ACC112 (cell line): ENCODE data around the gene CERS6.
"Not testable (repeated sequence)": the region's sequence is repeated elsewhere in the genome, so short reads cannot be mapped to it uniquely, and the experiment has no call there.

Source experiments
- H2AFZ ChIP-seq: fragments of 200-600 bp; sonication (generic); one replicate; pipeline ENCODE4 v1.6.0; 2017; ENCODE audit warnings: antibody characterized with exemption, low read length; ENCODE audit not compliant: unreplicated experiment
- H3K27ac ChIP-seq: fragments of 200-600 bp; sonication (generic); 2 replicates; pipeline ENCODE4 v1.5.1; 2014; ENCODE audit warnings: low read depth, mild to moderate bottlenecking, antibody characterized with exemption, low read length, moderate library complexity
- H3K27me3 ChIP-seq: fragments of 200-600 bp; sonication (generic); 2 replicates; pipeline ENCODE4 v1.6.1; 2014; ENCODE audit warnings: mild to moderate bottlenecking, antibody characterized with exemption, low read length, moderate library complexity, mixed read lengths; ENCODE audit not compliant: insufficient read depth
- H3K36me3 ChIP-seq: fragments of 200-600 bp; sonication (generic); 2 replicates; pipeline ENCODE4 v1.6.1; 2016; ENCODE audit warnings: mild to moderate bottlenecking, antibody characterized with exemption, low read length, moderate library complexity, mixed read lengths; ENCODE audit not compliant: insufficient read depth
- H3K4me1 ChIP-seq: fragments of 200-600 bp; sonication (generic); one replicate; pipeline ENCODE4 v1.6.1; 2016; ENCODE audit warnings: low read length, mixed read lengths; ENCODE audit not compliant: insufficient read depth, unreplicated experiment, control insufficient read depth
- H3K4me3 ChIP-seq: fragments of 200-600 bp; sonication (generic); 2 replicates; pipeline ENCODE4 v1.5.1; 2014; ENCODE audit warnings: mild to moderate bottlenecking, low read depth, low read length
- H3K79me2 ChIP-seq: fragments of 200-600 bp; sonication (generic); one replicate; pipeline ENCODE4 v1.6.0; 2016; ENCODE audit warnings: low read length; ENCODE audit not compliant: control insufficient read depth, unreplicated experiment, insufficient read depth

CERS6 gene

GRCh38 chr2:168784993-168785392 lies 328.9 kb downstream of the CERS6 start:
- no peaks in the 10 kb centered on the region for H3K4me1 ChIP-seq
- no peaks in the 10 kb centered on the region for H3K36me3 ChIP-seq
- peaks cover 8% of the 10 kb centered on the region for H3K27me3 ChIP-seq
- no peaks in the 10 kb centered on the region for H3K79me2 ChIP-seq
- H2AFZ ChIP-seq, result no peak overlapping the region
- no peak overlapping the region for H3K4me3 ChIP-seq
- H3K27ac ChIP-seq, result no peak overlapping the region

GRCh38 chr2:168787098-168787781 lies 331.2 kb downstream of the CERS6 start:
- Histone ChIP-seq H3K36me3 (no peaks in the 10 kb centered on the region), H3K4me3 (no peak overlapping the region), H3K79me2 (no peaks in the 10 kb centered on the region), H3K27ac (no peak overlapping the region), H2AFZ (no peak overlapping the region), H3K27me3 (peaks cover 8% of the 10 kb centered on the region), H3K4me1 (no peaks in the 10 kb centered on the region)

- no peak overlapping the region for H3K4me3 ChIP-seq
- no peaks in the 10 kb centered on the region for H3K4me1 ChIP-seq
- no peak overlapping the region for H2AFZ ChIP-seq
- H3K27ac ChIP-seq, result no peak overlapping the region
- H3K27me3 ChIP-seq, result peaks cover 8% of the 10 kb centered on the region
- H3K79me2 ChIP-seq, result no peaks in the 10 kb centered on the region
- H3K36me3 ChIP-seq, result no peaks in the 10 kb centered on the region
Observed at GRCh38 chr2:168787782-168788376, 331.8 kb downstream of the CERS6 start.

- no peak overlapping the region for H3K27ac ChIP-seq
- H3K4me1 ChIP-seq, result no peaks in the 10 kb centered on the region
- H3K79me2 ChIP-seq, result no peaks in the 10 kb centered on the region
- no peaks in the 10 kb centered on the region for H3K36me3 ChIP-seq
- peaks cover 8% of the 10 kb centered on the region for H3K27me3 ChIP-seq
- H3K4me3 ChIP-seq, result no peak overlapping the region
- H2AFZ ChIP-seq, result no peak overlapping the region
Observed at GRCh38 chr2:168789776-168790175, 333.7 kb downstream of the CERS6 start.

GRCh38 chr2:168790226-168790902 lies 334.3 kb downstream of the CERS6 start:
- Histone ChIP-seq H3K27ac (no peak overlapping the region), H3K36me3 (no peaks in the 10 kb centered on the region), H3K79me2 (no peaks in the 10 kb centered on the region), H2AFZ (no peak overlapping the region), H3K4me3 (no peak overlapping the region), H3K27me3 (peaks cover 8% of the 10 kb centered on the region), H3K4me1 (no peaks in the 10 kb centered on the region)

GRCh38 chr2:168791140-168791539 lies 335.1 kb downstream of the CERS6 start:
- H3K27ac ChIP-seq, H3K4me1 ChIP-seq, H3K79me2 ChIP-seq, H3K27me3 ChIP-seq, H3K36me3 ChIP-seq, H3K4me3 ChIP-seq, H2AFZ ChIP-seq: not testable (repeated sequence)

- no peaks in the 10 kb centered on the region for H3K79me2 ChIP-seq
- H3K27ac ChIP-seq, result no peak overlapping the region
- H3K4me3 ChIP-seq, result no peak overlapping the region
- no peak overlapping the region for H2AFZ ChIP-seq
- H3K36me3 ChIP-seq, result no peaks in the 10 kb centered on the region
- H3K27me3 ChIP-seq, result no peaks in the 10 kb centered on the region
- H3K4me1 ChIP-seq, result no peaks in the 10 kb centered on the region
Observed at GRCh38 chr2:168793596-168793995, 337.5 kb downstream of the CERS6 start.

GRCh38 chr2:168794968-168795367 lies 338.9 kb downstream of the CERS6 start:
- Histone ChIP-seq H3K27me3 (peaks cover 7% of the 10 kb centered on the region; the same call in 1 of the 2 replicates), H3K4me3 (no peak overlapping the region), H3K79me2 (no peaks in the 10 kb centered on the region), H3K4me1 (no peaks in the 10 kb centered on the region), H2AFZ (no peak overlapping the region), H3K27ac (no peak overlapping the region), H3K36me3 (no peaks in the 10 kb centered on the region)

- Histone ChIP-seq H3K79me2 (no peaks in the 10 kb centered on the region), H2AFZ (no peak overlapping the region), H3K27ac (no peak overlapping the region), H3K27me3 (peaks cover 7% of the 10 kb centered on the region; the same call in 1 of the 2 replicates), H3K4me1 (no peaks in the 10 kb centered on the region), H3K4me3 (no peak overlapping the region), H3K36me3 (no peaks in the 10 kb centered on the region)
Observed at GRCh38 chr2:168796090-168796577, 340.1 kb downstream of the CERS6 start.

- Histone ChIP-seq H3K4me1 (no peaks in the 10 kb centered on the region), H3K27me3 (peaks cover 7% of the 10 kb centered on the region; the same call in 1 of the 2 replicates), H3K4me3 (no peak overlapping the region), H3K27ac (no peak overlapping the region), H3K79me2 (no peaks in the 10 kb centered on the region), H2AFZ (no peak overlapping the region), H3K36me3 (no peaks in the 10 kb centered on the region)
Observed at GRCh38 chr2:168796583-168797285, 340.7 kb downstream of the CERS6 start.
